MV-4-11 (cell line): ENCODE results near the gene MCFD2.
A peak's percentile ranks its signal among the peaks of the same experiment; 100 is the strongest.
"Not testable (repeated sequence)": the region's sequence is repeated elsewhere in the genome, so short reads cannot be mapped to it uniquely, and the experiment has no call there.

Experiments
- DNase-seq: peaks from one replicate; lab custom pipeline; 2025; lab: John Stamatoyannopoulos, UW

The MCFD2 gene

GRCh38 chr2:46937471-46937901, 21.9 kb upstream of the MCFD2 start:
- DNase-seq: no peak

DNA sequence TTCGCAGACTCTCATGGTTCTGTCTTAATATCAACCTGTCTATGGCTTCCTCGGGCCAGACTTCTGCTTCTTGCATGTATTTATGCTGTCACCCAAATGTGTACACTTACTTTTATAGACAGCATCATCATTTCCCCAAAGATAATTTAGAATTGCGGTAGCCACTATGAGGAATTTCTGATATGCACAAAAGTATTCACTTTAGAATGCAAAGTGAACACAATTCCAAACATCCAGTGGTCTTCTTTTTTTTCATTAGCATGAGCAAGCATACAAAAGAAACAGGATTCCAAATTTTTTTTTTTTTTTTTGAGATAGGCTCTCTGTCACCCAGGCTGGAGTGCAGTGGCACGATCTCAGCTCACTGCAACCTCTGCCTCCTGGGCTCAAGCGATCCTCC, 21.0 kb upstream of the MCFD2 start:
- DNase-seq: no peak

- no peak for DNase-seq
Measured at GRCh38 chr2:46935071-46935470, 19.5 kb upstream of the MCFD2 start.

GRCh38 chr2:46929612-46930011, 14.0 kb upstream of the MCFD2 start:
- no peak for DNase-seq

DNA sequence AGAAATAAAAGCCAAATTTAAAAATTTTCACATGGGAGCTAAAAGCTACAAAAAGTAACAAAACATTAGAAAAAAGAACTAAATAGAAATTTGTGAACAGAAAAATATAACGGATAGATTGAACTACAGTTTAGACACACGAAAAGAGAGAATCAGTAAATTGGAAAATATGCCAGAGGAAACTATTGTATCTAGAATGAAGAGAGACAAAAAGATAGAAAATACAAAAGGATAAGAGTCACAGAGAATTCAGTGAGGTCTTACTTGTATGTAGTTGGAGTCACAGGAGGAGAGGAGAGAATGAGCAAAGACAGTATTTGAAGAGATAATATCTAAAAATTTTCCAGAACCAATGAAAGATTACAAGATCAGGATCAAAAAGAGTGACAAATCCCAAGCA, 11.3 kb upstream of the MCFD2 start:
- DNase-seq: no peak

DNA sequence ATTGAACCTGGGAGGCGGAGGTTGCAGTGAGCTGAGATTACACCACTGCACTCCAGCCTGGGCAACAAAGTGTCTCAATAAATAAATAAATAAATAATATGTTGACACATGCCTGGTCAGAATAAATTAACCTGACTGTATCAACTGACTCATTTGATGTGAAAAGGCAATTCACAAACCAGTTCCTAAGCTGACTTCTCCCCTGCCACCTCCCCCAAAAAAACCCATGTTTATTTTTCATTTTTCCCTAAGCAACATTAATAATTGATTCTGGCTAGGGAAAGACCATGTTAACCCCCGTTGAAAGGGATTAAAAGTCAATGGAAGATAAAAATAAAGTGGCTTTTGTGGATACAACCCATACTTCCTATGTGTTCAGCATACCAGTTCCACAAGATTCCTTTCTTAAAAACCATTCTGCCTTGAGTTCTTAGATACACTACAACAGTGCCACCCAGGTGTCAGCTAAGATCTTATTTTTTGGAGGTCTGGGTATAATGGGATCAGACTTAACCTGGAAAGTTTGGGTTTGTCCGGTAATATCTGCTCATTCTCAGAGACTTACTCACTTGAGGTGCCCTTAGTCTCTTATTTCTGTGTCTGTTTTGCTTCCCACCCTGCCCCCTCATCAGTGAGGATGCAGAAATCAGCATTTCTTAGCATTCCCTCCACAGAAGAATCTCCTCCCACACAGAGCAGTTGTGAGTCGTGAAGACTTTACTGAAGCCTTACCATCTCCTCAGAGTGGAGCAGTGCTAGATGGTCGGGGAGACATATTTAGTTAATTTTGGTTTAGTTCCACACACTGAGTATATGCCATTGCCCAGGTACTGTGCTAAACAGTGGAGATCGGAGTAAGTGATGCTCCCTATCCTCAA, 10.1 kb upstream of the MCFD2 start:
- DNase-seq: no peak

DNA sequence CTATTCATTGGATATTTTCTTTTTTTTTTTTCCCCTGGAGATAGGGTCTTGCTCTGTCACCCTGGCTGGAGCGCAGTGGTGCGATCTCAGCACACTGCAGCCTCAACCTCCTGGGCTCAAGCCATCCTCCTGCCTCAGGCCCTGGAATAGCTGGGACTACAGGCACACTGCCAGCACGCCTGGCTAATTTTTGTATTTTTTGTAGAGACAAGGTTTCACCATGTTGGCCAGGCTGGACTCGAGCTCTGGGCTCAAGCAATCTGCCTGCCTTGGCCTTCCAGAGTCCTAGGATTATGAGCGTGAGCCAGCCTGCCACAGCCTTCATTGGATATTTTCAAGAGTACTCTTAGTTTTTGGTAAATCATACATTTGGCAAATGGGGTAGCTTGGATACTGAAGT, 9.0 kb upstream of the MCFD2 start:
- DNase-seq: no peak

GRCh38 chr2:46924038-46924437, 8.4 kb upstream of the MCFD2 start:
- no peak for DNase-seq

DNA sequence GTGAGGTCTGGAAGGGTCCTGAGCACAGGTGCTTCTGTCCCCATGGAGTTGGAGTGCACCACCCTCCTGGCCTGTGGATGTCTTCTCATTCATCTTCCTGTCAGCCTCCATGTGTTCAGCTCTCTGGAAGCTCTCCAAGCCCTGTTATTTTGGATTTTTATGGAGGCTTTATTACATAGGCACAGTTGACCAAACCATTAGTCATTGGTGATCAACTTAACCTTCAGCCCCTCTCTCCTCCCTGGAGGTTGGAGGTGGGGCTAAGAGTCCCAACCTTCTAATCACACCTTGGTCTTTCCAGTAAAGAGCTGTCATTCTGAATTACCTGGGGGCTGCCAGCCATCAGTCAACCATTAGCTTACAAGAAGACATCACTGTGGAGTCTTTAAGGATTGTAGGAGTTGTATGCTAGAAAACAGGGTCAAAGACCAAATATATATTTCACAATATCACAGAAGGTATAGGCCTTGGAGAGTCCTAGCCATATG, 7.5 kb upstream of the MCFD2 start:
- no peak for DNase-seq

DNA sequence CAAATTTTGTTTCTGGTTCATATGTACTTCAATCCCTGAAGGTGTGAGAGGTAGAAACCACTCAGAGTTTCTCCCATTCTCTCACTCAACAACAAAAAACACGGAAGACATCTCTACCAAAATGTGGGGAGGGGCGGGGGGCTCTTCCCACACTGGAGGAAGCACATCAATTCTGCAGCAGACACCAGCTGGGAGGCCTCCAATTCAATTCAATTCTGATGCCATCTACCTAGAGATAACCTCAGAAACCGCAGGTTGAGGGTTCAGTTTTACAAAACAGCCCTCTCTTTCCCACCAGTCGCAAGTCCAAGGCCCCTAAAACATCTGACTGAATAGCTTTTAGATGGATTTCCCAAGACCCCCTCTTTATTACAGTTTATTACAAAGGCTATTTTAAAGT, 7.0 kb upstream of the MCFD2 start:
- DNase-seq: no peak

GRCh38 chr2:46921676-46922448, 6.3 kb upstream of the MCFD2 start:
- no peak for DNase-seq

DNA sequence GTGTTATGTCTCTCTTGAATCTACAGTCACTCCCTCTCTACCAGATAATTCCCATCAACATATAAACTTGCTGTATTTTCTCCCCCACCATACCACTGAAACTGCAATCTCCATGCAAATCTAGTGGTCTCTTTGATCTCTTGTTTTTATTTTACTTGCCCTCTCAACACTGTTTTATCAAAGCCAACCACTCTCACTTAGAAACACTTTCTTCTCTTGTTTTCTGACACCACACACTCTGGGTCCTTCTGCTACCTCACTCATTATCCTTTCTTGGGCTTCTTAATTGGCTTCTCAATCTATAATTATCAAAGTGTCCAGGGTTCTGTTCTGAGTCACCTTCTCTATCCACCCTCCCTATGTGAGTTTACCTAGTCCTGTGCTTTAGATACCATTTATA, 2.0 kb upstream of the MCFD2 start:
- DNase-seq: no peak

- peak; percentile 77 for DNase-seq
Measured at GRCh38 chr2:46915811-46916630, 415 bp upstream of the MCFD2 start.

DNA sequence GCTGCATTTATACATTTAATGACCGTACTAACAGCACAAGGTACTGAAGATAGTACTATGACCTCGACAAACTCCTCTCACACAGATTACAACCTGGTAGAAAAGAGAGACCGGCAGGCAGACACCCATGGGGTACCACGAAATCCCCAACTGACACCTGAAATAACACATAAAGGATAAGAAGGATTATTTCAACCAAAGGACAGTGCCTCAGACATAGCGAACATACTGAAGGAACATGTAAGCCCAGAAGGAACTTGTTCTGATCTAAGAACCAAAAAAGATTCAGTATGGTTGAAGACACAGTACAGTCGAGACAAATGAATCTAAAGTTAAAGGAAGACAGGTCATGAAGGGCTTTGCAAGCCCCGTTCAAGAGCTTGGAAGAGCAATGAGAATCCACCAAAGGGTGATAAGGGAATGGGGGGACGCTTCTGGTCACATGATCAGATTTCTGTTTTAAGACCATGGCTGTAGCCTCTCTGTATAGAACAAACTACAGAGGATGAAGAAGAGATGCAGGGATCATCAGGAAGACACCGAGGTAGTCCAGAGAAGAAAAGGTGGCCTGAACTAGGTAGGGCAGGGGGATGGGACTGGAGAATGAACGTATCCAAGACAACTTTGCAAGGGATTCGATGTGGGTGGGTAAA, 902 bp downstream of the MCFD2 start:
- DNase-seq: no peak

DNA sequence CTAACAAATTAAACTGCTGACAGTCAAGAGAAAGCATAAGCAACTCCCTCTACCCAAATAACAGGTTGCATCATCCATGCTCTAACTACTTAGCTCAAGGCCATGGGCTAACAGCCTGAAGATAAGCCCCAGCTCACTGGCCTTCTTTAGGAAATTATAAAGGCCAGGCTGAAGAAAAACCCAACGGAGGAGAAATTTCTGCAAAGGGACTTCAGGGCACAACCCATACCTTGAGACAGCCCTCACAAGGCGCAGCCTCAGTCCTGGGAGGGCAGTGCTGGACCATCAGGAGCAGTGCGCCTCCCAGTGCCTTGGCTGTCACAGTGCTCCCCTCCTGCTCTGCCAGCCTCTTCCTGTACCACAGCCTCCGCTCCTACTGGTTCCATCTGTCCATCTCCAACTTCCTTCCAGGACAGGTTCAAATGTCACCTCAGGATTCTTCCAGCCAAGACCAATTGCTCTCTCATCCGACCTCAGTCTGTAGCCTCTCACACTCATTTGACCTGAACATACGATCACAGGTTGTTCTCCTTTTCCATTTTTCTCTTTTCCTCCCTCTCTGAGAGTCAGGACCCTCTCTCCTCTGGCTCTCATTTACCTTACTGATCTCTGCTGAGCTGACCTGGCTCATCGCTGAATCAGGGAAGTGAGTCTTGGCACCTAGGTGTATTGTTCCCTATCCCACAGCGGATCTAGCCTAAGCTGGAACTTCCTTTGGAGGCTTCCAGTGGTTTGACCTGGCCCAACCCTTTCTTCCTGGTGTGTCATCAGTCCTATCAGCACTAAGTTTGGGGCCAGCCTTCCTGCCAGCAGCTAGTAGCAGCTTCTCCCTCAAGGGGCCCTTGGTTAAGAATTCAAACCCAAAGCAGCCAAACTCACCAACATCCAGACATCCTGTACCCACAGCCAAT, 1.9 kb downstream of the MCFD2 start:
- peak; percentile 70 for DNase-seq

DNA sequence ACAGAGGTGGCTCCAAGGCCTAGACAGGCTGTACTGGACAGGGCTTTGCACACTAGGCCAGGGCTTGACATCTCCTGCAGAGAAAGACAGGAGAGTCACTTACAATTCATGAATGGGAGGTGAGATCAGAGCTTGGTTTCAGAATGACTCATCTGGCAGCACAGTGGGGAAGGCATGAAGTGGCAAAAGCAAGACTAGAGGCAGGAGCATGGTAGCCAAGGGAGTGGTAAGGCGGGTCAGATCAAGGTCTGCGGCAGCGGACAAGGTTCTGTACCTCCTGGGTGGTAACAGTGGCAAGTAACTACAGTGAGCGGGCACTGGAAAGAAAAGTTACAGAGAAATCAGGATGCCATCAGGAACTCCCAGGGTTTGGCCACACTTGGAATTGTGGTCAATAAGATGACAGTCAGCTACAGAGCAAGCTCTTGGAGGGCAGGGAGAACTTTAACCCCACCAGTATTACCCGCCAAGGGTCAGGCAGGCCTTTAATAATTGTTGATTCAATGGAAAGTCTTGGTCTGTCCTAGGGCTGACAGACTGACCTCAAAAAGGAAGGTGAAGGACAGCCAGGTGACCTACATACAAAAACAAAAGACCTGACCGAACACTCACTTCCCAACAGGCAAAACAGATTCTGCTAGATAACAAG, 5.7 kb downstream of the MCFD2 start:
- DNase-seq: peak; percentile 35

- DNase-seq: no peak
Measured at GRCh38 chr2:46909150-46909549, 6.5 kb downstream of the MCFD2 start.

- not testable (repeated sequence) for DNase-seq
Measured at GRCh38 chr2:46904908-46905678, 10.5 kb downstream of the MCFD2 start.

- peak; percentile 64 for DNase-seq
Measured at GRCh38 chr2:46902980-46903379, 12.6 kb downstream of the MCFD2 start.
